ENCODE results near the gene ADCY2.

ADCY2 gene

DNA sequence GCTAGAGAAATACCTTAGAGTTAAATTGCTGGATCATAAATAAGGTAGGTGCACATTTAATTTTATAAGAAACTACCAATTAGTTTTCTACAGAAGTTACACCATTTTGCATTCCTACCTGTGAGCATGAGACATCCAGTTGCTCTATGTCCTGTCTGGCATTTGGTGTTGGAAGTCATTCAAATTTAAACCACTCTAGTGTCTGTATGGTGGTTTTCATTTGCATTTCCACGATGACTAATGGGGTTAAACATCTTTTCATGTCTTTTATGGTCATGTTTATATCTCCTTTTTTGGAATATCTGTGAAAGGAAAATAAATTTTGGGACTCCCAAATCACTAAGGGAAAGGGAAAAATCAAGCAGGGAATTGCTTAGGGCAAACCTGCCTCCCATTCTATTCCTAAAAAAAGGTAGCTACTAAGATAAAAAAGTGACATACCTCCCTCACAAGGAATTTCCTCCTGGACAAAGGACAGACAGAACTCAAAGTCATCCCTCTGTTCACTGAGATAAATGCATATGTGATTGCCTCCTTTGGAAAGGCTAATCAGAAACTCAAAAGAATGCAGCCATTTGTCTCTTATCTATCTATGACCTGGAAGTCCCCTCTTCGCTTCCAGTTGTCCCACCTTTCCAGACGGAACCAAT, 31.6 kb upstream of the ADCY2 start:
- no peak for DNase-seq
- no peaks in the 10 kb centered on the region for H3K4me1 Mint-ChIP-seq
- no peak overlapping the region for H3K4me3 Mint-ChIP-seq
- H3K36me3 Mint-ChIP-seq (ENCODE audit: low read depth): no peaks in the 10 kb centered on the region
- H3K27ac Mint-ChIP-seq: peak overlapping the region; percentile 32
- TF ChIP-seq, protein P1, sequence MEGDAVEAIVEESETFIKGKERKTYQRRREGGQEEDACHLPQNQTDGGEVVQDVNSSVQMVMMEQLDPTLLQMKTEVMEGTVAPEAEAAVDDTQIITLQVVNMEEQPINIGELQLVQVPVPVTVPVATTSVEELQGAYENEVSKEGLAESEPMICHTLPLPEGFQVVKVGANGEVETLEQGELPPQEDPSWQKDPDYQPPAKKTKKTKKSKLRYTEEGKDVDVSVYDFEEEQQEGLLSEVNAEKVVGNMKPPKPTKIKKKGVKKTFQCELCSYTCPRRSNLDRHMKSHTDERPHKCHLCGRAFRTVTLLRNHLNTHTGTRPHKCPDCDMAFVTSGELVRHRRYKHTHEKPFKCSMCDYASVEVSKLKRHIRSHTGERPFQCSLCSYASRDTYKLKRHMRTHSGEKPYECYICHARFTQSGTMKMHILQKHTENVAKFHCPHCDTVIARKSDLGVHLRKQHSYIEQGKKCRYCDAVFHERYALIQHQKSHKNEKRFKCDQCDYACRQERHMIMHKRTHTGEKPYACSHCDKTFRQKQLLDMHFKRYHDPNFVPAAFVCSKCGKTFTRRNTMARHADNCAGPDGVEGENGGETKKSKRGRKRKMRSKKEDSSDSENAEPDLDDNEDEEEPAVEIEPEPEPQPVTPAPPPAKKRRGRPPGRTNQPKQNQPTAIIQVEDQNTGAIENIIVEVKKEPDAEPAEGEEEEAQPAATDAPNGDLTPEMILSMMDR (IDR thresholded peaks at IDR 0.05): no peak
- peaks cover 20% of the 10 kb centered on the region for H3K9me3 Mint-ChIP-seq
- peaks cover 5% of the 10 kb centered on the region for H3K27me3 Mint-ChIP-seq (ENCODE audit: low read depth, poor library complexity)

DNA sequence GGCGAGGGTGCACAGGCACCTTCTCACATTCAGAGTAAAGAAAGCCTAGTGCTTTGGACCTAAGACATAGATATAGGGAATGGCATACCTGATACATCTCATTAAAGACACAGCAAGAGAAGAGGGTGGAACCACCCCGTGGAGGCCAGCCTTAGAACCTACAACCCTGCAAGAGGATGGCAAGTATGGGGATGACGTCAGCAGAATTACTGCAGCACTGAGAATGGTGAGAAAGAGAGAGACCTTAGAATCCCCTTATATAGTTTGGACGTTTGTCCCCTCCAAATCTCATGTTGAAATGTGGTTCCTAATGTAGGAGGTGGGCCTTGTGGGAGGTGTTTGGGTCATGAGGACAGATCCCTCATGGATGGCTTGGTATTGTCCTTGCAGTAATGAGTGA, 28.2 kb upstream of the ADCY2 start:
- peaks cover 38% of the 10 kb centered on the region for H3K9me3 Mint-ChIP-seq
- TF ChIP-seq, protein P1 (IDR thresholded peaks at IDR 0.05): no peak
- peaks cover 3% of the 10 kb centered on the region for H3K27me3 Mint-ChIP-seq (ENCODE audit: low read depth, poor library complexity)
- H3K36me3 Mint-ChIP-seq (ENCODE audit: low read depth): no peaks in the 10 kb centered on the region
- H3K4me1 Mint-ChIP-seq: no peaks in the 10 kb centered on the region
- no peak overlapping the region for H3K27ac Mint-ChIP-seq
- no peak overlapping the region for H3K4me3 Mint-ChIP-seq
- DNase-seq: no peak

DNA sequence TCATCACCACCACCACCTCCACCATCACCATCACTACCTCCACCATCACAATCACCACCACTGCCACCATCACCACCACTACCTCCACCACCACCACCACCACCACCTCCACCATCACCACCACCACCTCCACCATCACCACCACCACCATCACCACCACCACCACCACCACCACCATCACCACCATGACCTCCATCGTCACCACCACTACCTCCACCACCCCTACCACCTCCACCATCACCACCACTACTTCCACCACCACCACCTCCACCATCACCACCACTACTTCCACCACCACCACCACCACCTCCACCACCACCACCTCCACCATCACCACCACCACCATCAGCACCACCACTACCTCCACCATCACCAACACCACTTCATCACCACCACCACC, 23.5 kb upstream of the ADCY2 start:
- peaks cover 7% of the 10 kb centered on the region for H3K27me3 Mint-ChIP-seq (ENCODE audit: low read depth, poor library complexity)
- peaks cover 44% of the 10 kb centered on the region for H3K9me3 Mint-ChIP-seq
- peaks cover 6% of the 10 kb centered on the region for H3K4me1 Mint-ChIP-seq
- DNase-seq: no peak
- TF ChIP-seq, protein P1 (IDR thresholded peaks at IDR 0.05): no peak
- H3K4me3 Mint-ChIP-seq: no peak overlapping the region
- H3K27ac Mint-ChIP-seq: no peak overlapping the region
- H3K36me3 Mint-ChIP-seq (ENCODE audit: low read depth): no peaks in the 10 kb centered on the region

DNA sequence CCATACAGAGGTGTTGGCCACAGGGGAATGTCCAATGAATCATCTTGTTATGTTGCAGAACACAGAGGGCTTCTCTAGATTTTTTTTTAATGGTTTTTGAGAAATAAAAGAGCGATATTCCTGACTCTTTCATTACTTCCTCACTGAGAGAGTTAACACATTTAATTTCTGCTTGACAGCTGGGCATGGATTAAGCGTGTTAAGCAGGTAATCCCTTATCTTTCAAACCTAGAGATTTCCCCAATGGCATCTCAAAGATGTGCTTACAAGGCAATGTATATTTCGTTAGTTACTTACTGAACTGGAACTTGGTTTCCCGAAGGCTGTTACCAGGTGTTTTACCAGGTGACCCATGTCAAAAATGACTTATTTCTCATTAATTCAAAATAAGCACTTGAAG, 21.8 kb upstream of the ADCY2 start:
- Mint-ChIP-seq H3K27me3 (ENCODE audit: low read depth, poor library complexity) (peaks cover 14% of the 10 kb centered on the region), H3K27ac (no peak overlapping the region), H3K4me1 (peaks cover 6% of the 10 kb centered on the region), H3K4me3 (no peak overlapping the region), H3K36me3 (ENCODE audit: low read depth) (no peaks in the 10 kb centered on the region), H3K9me3 (peaks cover 32% of the 10 kb centered on the region)
- TF ChIP-seq, protein P1 (IDR thresholded peaks at IDR 0.05): no peak
- no peak for DNase-seq

GRCh38 chr5:7375457-7375856, 20.5 kb upstream of the ADCY2 start:
- Mint-ChIP-seq H3K27me3 (ENCODE audit: low read depth, poor library complexity) (peaks cover 14% of the 10 kb centered on the region), H3K36me3 (ENCODE audit: low read depth) (no peaks in the 10 kb centered on the region), H3K27ac (no peak overlapping the region), H3K9me3 (peaks cover 31% of the 10 kb centered on the region), H3K4me1 (peaks cover 6% of the 10 kb centered on the region), H3K4me3 (no peak overlapping the region)
- DNase-seq: no peak
- TF ChIP-seq, protein P1 (IDR thresholded peaks at IDR 0.05): no peak

DNA sequence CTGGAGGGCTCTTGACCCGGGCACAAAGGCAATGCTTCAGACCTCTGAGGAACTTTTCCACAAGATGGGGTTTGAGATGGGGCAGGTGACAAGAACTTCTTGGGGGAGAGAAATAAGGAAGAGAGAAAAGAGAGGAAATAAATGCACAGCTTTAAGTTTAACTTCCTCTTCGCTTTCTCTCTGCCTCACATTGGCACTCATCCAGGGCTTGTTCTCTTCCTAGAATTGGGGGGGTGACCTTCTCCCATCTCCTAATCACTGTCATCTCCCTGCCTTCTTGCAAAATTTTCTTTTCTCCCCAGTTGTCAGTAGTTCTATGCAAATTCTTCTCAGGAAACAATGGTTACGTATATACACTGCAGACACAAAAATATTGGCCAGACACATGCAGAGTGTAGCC, 19.1 kb upstream of the ADCY2 start:
- H3K4me1 Mint-ChIP-seq: peaks cover 6% of the 10 kb centered on the region
- no peak overlapping the region for H3K27ac Mint-ChIP-seq
- H3K4me3 Mint-ChIP-seq: no peak overlapping the region
- no peak for DNase-seq
- peaks cover 20% of the 10 kb centered on the region for H3K9me3 Mint-ChIP-seq
- TF ChIP-seq, protein P1 (IDR thresholded peaks at IDR 0.05): no peak
- H3K36me3 Mint-ChIP-seq (ENCODE audit: low read depth): no peaks in the 10 kb centered on the region
- peaks cover 14% of the 10 kb centered on the region for H3K27me3 Mint-ChIP-seq (ENCODE audit: low read depth, poor library complexity)
